GM21423 (cell line): ENCODE data around the gene ETV4.

ENCODE experiments used
- ATAC-seq: cut with Tn5 transposase; IDR thresholded peaks from one replicate; pipeline ENCODE4 v1.9.1; 2021; ENCODE audit warnings: mild to moderate bottlenecking, moderate library complexity; ENCODE audit not compliant: unreplicated experiment

ETV4 gene

DNA sequence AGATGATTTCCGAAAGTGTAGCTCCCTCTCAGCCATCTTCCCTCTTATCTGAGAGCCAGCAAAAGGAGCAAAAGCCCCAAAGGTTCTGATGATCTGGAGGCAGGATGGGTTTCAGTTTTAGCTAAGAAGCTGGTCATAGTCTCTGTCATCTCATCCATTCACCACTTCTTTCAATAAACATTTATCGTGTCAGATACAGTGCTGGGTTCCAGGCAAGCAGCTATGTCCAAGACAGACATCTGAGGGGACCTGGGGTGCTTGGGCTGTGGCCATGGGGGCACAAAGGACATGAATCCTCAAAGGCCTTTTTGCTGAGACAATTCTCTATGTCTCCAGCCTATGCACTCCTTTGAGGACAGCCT, 1.0 kb upstream of the ETV4 start:
- no peak for ATAC-seq

DNA sequence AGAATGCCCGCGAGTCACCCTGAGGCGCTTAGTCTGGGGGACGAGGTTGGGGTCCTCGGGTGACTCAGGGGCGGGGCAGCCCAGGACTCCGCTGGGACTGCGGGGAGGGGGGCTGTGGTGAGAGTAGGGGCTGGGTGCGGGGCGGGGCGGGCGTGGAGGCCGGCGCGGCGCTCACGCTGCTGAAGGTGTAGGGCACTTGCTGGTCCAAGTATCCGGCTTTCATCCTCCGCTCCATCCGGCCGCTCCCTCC, 832 bp downstream of the ETV4 start:
- no peak for ATAC-seq

DNA sequence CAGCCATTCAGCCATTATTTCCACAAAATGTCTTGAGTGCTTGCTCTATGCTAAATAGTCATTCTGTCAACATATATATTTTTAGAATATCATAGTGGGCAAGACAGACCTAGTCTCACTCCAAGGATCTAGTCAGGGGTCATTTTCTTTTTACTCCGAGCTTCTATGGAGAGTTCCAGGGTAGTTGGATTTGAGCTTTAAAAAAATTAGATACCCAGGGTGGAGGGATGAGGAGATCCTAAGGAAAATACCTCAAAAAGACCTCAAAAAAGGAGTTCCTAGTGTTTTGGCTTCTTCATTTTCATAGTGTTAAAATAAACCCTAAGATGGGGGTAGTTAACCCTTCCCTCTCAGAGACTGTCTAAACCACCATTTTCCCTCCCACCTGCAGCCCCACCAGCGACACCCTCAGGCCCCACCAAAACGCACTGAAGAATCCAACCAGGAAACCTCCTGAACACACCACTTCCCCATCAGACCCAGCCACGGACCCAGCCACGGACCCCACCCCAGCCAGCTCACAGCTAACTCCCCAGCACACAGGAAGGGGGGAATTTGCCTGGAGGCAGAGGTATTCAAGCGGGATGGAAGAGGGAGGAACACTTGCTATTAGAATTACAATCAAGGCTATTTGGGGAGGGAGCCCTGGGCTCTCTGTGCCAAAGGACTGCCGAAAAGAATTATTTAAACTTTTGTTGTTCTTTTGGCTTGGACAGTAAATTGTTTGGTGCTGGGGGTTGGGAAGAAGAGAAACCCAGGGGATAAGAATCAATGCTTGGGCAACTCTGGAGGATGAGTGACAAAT, 2.2 kb downstream of the ETV4 start:
- ATAC-seq = no peak

DNA sequence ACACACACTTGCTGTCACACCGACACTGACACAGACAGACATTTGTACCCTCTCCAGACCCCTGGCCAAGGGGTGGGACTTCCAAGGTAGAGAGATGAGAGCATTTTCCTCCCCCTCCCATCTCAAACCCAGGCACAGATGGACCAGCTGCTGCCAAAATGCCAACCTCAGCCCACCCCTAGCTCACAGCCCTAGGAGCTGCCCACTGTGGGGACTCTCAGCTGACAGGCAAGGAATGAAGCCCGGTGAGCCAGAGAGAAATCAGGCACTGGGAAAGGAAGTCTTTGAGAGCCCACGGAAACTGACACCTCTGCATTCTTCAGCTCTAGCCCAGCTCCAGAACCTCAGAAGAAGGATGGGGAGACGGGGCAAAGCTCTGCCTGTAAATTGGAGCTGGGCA, 2.8 kb downstream of the ETV4 start:
- ATAC-seq = no peak

DNA sequence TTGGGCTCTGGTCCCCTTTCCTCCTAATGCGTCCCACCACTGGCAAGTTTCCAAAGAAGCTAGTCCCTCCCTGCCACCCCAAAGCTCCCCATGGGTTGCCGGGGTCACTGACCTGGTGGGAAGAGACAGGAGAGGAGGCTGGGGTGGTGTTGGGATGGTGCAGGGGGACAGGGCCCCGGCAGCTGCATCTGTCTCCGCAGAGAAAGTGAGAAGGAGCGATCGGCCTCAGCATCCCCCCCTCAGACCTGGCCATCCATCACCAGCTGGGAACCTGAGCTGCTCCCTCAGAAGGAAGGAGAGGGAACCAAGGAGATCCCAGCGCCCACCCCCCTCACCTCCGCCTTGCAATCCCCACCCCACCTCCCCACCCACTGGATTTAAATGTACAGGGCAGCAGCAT, 3.3 kb downstream of the ETV4 start:
- no peak for ATAC-seq

DNA sequence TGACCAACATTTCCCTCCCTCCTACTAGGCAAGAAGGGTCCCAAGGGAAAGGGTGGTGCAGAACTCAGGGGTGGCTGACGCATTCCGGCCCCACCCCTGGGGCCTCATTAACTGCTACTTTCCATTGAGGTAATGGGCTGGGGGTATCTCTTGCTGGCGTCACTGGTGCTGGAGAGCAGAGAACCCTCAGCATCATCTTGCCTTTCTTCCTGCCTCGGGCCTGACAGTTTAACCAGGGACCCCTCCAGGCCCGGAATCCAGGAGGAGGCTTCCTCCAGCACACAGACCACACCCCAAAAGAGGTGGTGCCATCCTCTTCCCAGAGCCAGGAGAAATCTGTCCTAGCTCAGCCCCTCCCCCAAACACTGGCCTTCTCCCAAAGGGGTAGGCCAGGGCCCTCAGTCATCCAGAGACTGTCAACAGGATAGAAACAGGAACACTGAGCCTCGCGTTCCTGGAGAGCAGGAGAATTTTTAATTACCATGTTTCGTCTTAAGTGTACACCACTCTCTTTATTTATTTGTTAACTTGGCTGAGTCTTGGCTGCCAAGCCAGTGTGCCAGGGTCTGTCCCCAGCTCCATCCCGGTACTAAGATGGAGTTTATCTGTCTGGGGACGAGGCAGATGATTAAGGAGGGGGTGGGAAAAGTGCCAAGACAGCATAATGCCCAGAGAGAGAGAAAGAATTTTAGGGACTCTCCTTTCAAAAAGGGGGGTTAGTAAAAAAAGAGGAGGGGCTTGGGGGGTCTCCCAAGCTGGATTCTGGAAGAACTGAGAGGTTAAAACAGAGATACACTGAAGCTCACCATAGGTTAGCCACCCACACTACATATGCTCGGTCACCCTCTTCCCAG, 5.1 kb downstream of the ETV4 start:
- no peak for ATAC-seq

DNA sequence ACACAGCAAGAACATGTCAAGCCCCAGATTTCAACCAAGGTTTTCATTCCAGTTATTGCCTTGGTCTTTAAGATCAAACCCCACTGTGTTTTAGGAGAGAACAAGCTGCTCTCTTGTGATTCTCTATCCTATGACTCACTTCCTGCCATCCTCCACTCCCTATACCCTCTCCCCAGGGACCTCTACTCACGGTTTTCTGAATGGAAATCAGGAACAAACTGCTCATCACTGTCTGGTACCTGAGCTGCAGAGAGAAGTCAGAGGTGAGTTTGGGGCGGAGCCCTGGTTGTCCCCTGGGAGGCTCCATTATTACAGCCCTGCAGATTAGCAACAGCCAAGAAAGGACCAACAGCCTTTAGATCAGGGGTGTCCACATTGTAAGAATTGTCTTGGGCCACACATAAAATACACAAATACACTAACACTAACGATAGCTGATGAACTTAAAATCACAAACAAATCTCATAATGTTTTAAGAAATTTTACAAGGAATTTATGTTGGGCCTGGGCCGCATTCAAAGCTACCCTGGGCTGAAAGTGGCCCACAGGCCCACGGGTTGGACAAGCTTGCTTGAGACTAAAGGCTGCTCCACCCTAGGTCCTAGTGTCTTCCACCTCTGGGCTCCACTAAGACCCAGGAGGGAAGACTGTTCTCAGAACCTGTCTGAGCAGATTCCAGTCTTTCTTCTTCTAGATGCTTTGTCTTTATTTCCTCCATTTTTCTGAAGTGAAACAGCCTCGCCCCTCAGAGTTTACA, 9.7 kb downstream of the ETV4 start:
- ATAC-seq = no peak

DNA sequence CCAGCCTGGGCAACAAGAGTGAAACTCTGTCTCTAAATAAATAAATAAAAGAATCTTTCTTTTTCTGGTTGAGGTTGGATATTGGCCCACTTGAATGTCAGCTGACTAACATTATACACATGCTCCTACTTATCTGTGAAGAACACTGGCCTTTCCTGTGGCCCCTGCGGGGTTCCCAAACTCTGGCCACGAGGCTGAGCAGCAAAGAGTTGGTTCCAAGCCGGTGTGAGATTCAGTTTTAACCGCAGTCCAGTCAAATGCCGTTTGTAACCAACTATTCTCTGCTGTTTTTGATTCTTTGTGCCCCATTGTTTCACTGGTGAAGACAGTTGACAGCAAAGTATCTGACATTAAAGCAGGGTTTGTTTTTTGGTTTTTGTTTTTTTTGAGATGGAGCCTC, 11.2 kb downstream of the ETV4 start:
- ATAC-seq = no peak

DNA sequence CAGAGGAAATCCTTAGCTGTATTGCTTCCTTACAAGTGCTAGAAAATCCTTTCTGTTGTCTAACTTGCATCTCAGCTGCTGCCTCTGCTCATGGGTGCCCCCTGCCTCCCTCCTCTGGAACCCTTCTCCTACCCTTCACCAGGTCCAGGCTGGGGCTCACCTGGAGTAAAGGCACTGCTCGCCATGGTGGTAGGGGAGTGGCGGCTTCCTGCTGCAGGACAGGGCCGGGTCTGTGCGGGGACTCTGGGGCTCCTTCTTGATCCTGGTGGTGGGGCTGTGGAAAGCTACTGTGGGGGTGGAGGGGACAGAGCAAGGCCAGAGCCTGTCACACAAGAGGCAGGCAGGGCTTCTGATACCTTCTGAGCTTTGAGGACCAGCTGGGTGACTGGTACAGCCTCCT, 12.4 kb downstream of the ETV4 start:
- no peak for ATAC-seq

DNA sequence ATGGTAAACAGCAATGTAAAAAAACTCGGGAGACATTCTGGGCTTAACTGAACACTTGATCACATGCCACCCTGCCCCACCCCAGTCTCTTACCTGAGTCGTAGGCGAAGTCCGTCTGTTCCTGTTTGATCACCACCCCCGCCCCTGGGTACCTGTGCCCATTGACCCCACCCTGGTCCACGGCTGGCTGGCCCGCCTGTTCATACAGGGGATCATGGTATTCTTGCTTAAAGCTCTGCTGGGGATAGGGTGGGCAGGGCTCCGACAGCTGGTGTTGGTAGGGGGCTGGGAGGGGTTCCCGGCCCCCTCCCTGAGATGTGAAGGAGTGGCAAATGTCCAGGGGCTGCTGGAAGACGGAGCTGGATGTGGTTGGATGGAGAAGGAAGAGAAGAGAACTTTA, 13.6 kb downstream of the ETV4 start:
- no peak for ATAC-seq

DNA sequence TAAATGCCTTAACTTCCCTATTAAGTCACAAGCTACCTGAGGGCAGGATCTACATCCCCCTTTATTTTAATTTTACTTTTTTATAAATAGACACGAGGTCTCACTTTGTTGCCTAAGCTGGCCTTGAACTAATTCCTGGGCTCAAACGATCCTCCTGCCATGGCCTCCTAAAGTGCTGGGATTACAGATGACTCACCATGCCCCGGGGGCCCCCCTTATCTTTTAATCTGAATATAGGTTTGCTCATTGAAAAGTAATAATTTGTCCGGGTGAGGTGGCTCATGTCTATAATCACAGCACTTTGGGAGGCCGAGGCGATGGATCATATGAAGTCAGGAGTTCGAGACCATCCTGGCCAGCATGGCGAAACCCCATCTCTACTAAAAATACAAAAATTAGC, 14.2 kb downstream of the ETV4 start:
- ATAC-seq = no peak

DNA sequence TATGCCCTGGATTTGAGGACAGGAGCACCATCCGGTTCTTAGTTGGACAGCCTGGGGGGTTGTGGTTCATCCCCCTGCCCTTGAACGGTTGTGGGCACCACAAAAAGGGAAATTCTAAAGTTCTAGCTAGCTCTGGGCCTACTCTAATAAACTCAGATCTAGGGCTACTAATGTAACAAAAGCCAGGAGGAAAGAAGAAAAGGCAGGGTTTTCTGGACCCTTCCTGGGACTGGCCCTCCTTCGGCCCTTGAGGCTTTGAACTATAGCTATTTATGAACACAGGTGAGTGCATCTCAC, 15.1 kb downstream of the ETV4 start:
- ATAC-seq = no peak

DNA sequence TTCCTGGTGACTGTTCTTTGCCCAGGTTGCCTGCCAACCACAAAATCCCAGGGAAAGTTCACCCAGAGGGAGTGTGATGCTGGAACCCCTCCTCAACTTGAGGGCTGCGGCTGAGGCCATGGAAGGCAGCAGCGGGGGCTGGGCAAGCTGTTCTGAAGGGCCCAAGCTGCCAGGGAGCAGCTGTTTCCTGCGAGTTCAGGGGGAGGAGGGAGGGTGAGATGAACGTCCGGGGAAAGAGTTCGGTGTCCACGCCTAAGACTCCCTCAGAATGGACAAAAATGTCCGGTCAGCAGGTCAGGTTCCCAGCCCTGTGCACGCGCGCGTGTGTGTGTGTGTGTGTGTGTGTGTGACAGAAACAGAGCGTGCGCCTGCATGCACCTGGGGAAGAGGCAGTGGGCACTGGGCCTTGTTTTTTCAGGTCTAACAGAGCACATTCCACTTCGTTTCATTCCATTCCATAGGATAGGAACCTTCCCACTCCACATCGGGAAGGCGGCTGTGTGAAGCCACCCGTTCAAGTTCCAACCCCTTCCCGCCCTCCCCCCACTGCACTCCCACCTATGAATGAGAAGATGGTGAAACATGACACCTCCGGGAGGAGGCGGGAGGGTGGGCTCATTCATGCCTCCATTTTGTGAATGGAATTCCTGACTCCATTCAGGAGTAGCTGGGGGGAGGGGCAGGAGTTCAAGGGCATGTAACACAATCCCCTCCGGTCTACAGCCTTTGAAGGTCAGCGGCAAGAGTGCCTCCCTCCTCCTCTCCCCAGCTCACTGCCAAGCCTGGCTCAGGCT, 15.7 kb downstream of the ETV4 start:
- no peak for ATAC-seq

DNA sequence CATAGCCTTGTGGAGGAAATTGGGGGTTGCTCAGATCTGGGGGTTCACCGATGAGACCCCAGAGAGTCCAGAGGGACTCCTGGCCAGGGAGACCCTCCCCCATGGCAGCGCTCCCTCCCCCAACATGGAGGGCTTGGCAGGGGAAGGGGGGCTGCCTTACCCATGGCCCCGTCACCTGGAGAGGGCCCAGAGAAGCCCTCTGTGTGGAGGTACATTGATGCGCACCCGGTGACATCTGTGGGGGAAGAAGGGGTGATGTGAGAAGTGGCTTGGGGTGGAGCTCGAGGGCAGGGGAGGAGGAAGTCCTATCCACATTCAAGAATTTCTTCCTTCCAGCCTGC, 16.2 kb downstream of the ETV4 start:
- no peak for ATAC-seq

DNA sequence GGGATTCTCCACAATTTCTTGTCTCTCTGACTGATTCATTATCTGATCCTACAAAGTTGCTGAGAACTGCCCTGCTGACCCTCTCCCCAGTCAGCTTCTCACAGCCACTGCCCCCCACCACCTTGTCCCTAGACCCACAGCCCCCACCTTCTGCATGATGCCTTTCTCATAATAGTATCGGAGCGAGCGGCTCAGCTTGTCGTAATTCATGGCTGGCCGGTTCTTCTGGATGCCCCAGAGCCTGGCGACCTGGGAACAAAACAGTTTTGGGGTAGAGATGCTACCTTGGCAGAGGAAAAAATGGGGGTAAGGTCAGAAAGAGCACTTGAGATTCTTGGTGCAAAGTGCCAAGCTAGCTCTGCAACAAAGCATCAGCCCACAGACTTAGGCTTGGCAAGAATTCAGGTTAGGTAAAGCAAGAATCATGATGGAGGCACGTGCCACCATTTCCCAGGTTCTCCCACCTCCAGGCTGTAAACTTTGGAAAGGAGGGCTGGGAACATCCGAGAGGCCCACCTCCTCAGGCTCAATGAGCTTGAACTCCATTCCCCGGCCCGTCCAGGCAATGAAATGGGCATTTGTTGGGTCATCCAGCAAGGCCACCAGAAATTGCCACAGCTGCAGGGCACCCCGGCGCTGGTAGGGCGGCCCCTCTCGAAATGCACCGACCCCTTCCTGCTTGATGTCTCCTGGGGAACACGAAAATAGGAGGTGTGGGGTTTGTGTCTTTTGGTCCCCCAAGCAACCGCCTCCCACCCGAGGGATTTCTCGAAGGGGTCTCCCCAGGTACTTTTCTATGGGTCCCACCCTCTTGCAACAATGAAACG, 16.9 kb downstream of the ETV4 start:
- ATAC-seq = no peak

DNA sequence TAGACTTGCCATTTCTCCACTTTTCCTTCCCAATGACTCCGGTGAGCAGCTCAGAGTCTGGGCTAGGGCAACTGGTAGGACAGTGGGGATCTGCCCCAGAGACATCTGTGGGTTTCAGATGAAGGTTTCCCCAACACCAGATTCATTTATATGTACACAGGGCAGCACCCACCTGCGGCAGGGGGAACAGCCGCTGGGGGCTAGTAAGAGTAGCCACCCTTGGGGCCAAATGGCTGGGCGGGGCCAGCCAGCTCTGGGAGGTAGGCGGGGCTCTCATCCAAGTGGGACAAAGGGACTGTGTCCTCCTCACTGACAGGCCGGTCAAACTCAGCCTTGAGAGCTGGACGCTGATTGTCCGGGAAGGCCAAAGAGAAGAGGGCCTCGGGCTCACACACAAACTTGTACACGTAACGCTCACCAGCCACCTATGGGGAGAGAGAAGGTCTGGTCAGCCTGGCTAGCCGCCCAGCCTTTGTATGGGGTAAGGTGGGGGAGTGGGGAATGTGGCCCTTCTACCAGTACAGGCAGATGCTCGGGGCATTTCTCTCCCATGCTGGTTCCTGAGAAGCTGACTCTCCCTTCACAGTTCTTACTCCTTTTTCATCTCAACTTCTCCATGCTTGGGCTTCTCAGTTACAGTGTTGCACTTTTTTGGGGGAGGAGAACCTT, 17.7 kb downstream of the ETV4 start:
- ATAC-seq = no peak

DNA sequence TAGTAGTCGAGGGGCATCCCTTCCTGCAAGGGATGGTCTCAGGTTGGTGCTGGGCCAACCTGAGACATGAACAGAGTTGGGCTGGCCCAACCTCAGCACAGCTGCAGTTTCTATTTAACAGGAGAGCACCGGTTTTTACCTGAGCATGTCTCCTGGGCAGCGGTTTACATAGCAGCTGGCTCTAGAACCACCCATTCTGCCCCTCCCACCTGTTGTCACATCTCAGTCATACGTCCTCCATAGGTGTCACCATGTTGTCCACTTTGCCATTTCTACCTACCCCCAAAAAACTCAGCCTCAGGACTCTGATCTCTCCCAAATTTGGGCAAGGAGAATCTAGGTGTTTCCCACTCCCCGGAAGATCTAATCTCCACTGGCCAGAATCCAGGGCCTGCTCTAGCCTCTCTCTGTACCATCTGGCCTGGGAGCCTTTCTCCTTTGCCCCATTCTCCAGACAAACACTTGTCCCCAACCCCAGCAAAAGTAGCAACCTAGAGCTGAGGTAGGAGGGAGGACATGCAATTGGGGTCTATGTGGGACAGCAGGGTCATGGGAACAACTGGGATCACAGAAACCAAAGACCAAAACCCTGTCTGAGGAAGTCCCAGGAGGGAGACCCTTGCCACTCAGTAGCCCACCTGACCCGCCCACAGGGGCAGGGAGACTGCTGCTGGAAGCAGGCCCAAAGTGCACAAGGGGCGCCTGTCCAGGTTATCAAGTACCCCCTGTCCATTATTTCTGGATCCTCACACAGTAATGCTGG, 19.1 kb downstream of the ETV4 start:
- ATAC-seq = no peak

DNA sequence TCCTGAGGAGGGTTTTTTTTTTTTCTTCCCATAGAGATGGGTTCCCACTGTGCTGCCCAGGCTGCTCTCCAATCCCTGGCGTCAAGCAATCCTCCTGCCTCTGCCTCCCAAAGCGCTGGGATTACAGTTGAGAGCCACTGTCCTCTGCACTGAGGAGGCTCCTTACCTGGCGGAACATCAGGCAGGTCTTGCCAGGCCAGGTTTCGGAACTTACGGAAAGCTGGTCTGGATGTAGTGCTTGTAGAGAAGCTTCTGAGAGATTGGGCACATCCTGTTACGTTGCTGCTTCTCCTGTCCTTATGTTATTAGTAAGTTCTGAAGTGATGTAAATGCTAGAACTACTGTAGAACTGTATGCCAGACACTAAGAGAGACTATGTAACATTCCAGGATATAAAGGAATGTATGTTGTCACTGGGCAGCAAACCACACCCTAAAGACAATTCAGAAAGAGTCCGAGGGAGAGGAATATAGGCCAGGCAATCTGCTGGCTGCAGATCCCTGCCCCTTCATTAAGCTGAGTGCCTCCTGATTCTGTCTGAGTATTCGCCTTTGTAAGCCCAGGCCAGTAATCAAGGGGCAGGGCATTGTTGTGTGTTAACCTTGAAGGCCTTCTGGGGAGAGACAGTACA, 21.1 kb downstream of the ETV4 start:
- ATAC-seq = no peak

DNA sequence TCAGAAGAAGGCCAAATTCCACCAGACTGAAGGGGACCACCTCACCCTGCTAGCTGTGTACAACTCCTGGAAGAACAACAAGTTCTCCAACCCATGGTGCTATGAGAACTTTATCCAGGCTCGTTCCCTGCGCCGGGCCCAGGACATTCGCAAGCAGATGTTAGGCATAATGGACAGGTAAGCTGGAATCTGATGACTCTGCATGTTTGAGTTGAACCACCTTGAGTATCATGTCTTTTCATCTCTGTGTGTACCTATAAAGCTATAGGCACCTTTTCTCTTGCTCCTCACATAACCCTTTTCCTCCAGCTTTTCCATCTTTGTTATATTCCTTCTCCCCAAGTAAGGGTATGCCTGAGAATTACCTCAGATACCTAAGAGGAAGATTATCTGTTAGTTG, 24.8 kb downstream of the ETV4 start:
- no peak for ATAC-seq
